Measurements from ENCODE around the gene FSTL4.

The FSTL4 gene

DNA sequence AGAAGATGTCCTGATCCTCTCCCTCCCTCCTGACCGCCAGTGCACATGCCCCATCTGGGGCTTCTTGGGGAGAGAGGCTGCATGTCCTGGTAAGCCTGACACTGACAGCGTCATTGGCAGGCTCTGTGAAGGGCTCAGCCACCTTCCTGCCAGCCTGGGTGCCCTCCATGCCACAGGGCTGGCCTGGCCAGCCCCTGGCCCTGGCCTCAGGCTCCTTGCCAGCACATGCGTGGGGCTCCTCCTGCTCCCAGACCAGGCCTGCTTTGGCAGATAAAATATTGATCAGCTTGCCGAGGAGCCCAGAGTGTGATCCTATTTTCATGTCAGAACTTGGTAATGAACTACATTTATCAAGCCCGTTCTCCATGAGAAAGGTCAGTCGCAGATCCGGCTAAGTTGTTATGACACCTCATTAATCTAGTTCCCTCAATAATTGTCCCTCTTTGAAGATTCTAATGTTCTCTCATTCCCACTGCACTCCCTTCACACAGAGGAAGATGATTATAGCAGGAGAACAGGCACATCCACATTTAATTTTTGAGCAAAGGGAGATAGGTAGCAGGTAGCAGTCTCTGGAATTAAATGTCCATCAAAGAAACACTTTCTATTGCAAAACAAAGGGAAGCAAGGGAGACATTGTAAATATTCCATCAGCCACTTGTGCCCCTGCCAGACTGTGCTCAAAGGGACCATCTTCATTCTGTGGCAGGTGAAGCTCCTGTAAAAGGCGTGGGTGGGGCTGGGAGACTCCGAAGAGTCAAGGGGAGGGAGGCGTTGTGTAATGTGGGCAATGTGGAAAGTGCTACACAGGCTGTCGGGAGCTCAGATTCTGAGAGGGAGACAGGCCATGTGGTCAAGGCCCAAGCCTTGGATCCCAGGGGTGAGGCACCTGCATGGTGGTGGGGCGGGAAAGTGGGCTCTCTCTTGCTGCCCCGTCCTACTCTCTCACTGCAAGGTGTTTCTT lies 288.6 kb downstream of the FSTL4 start:
- TF ChIP-seq CTCF (IDR thresholded peaks at IDR 0.05; ENCODE audit: insufficient read depth, low read length, missing control alignments) = no peak
- ChIA-PET POLR2A (no interaction called here), CTCF (no interaction called here)
- DNase-seq (ENCODE audit: low read depth, low spot score) = no peak
- no peak overlapping the region for H3K4me3 ChIP-seq (ENCODE audit: low read depth, low read length)

DNA sequence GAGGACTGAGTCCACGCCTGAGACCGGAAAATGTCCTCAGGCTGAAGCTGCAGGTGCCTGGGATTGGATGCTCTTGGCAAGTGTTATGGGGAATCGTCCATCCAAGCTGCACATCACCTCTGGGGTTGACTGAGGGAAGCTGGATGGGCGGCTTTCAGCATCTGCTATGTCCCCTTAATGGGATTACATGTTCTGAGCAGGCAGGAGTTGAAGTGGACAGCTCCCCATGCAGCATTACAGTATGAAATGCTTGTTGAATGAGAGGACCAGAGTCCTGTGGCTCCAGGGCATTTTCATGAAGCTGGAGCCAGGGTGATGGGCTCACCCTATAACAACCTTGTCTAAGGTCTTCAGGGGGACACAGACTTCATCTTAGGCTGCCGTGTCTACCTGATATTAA lies 289.6 kb downstream of the FSTL4 start:
- ChIA-PET POLR2A (no interaction called here), CTCF (no interaction called here)
- H3K4me3 ChIP-seq (ENCODE audit: low read depth, low read length) = no peak overlapping the region
- no peak for DNase-seq (ENCODE audit: low read depth, low spot score)
- no peak for TF ChIP-seq CTCF (IDR thresholded peaks at IDR 0.05; ENCODE audit: insufficient read depth, low read length, missing control alignments)

DNA sequence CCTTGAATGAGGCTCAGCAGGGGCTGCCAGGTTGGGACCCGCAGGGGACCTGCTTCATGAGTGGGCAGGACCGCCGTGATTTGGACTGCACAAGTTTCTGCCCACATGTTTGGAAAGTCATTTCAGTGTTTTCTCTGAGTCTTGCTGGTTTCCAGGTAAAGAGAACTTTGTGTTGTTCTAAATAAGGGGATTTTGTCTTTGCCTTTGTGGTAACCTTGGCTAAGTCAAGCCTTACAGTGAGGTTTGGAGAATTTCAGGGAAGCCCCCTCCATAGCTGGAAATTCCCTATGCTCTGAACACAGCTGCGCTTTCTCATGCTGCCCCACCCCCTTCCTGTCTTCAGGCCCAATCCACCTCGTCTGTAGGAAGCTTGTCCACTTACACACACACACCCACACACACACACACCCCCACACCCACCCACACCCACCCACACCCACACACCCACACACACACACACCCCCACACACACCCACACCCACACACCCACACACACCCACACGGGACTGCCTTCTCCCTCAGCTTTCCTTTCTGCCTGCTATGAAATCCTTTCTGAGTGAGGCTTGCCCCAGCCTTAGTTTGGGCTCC lies 290.4 kb downstream of the FSTL4 start:
- no peak for DNase-seq (ENCODE audit: low read depth, low spot score)
- no peak overlapping the region for H3K4me3 ChIP-seq (ENCODE audit: low read depth, low read length)
- TF ChIP-seq CTCF (IDR thresholded peaks at IDR 0.05; ENCODE audit: insufficient read depth, low read length, missing control alignments) = no peak
- ChIA-PET POLR2A (no interaction called here), CTCF (no interaction called here)

DNA sequence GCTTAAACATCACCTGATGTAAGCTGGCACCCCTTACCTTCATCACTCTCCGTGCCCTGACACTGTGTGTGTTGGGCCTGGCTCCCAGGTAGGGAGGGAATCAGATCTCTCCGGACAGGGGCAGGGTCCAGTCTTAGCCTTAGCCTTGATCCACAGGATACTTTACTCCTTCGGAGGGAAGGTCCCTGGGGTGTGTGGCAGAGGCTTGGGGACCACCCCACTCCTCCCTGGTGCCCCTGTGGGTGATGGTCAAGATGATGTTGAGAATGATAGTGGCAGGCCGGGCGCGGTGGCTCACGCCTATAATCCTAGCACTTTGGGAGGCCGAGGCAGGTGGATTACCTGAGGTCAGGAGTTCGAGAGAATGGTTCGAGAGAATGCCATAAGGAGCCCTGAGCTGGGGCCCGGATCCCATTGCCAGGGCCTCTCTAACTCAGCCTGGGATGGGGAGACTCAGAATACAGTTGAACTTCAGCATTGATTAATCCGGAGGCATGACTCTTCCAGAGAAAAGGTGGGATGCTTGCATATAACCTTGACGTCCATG lies 291.0 kb downstream of the FSTL4 start:
- DNase-seq (ENCODE audit: low read depth, low spot score) = no peak
- CTCF ChIA-PET = no interaction called here
- H3K4me3 ChIP-seq (ENCODE audit: low read depth, low read length) = no peak overlapping the region
- TF ChIP-seq CTCF (IDR thresholded peaks at IDR 0.05; ENCODE audit: insufficient read depth, low read length, missing control alignments) = no peak
- POLR2A ChIA-PET = no interaction called here

- no peak for DNase-seq (ENCODE audit: low read depth, low spot score)
- ChIA-PET POLR2A (no interaction called here), CTCF (interaction anchor here (1.5 kb wide), 1 partner anchor 209 kb away, joined by 4 read pairs; no protein-coding TSS in a partner anchor)
Observed at GRCh38 chr5:133319905-133320520, 292.3 kb downstream of the FSTL4 start.

More at GRCh38 chr5:133319905-133320520, 292.3 kb downstream of the FSTL4 start:
- no peak overlapping the region for H3K4me3 ChIP-seq (ENCODE audit: low read depth, low read length)
- no peak for TF ChIP-seq CTCF (IDR thresholded peaks at IDR 0.05; ENCODE audit: insufficient read depth, low read length, missing control alignments)
